HG02852 (cell line): Measurements from ENCODE around the gene ANKRD28.
A peak's percentile ranks its signal among the peaks of the same experiment; 100 is the strongest.
"Not testable (repeated sequence)": the region's sequence is repeated elsewhere in the genome, so short reads cannot be mapped to it uniquely, and the experiment has no call there.

Experiments used
- ATAC-seq: cut with Tn5 transposase; IDR thresholded peaks from one replicate; pipeline ENCODE4 v1.9.1; 2021; ENCODE audit warnings: mild to moderate bottlenecking, moderate library complexity; ENCODE audit not compliant: unreplicated experiment

ANKRD28 gene

DNA sequence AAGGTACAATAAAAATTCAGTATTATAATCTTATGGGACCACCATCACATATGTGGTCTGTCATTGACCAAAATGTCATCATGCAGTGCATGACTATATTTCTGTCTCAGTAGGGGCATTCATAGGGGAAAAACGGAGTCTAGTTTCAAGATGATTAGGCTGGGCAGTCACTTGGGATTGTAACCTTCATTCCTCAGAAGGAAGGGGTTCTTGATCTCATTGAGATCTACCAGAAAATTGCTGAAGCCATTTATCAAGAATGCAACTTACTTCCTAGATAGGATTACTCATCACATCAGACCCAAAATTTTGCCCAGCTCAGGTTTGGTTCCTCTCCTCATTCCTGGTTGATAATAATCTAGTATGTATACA lies 158.9 kb downstream of the ANKRD28 start:
- no peak for ATAC-seq

GRCh38 chr3:15638193-15638890 lies 159.4 kb downstream of the ANKRD28 start:
- no peak for ATAC-seq

DNA sequence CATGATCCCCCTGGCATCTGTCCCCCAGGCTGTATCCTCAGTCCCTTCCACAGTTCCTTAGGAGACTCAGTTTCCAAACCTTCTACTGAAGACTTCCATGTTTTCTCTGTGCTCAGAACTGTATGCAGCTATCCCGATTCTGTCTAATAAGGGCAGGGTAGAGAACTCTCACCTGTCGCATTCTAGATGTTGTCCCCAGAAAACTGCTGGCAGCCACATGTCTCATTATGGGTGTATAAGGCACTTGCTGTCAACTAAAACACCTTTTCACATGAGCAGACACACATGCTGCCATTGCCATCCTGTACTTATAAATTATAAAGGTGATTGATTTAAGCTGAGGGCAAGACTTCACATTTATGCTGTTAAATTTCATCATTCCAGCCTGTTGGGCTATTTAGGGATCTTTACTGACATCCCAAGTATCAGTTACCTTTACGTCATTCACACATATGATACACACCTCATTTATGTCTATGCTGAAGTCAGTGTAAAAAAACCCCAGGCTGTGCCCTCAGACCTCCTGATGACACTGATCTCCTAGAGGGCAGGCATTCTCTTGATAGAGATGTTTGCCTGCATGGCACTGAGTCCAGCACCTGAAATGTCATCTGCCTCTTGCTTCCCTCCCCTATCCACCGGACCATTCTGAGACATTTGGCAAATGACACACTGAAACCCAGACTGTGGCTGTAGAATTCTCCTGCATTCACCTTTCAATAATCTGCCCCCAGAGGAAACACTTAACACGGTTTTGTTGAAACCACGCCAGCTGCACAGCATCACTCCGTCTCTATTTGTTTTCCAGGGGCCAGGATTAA lies 160.4 kb downstream of the ANKRD28 start:
- no peak for ATAC-seq

DNA sequence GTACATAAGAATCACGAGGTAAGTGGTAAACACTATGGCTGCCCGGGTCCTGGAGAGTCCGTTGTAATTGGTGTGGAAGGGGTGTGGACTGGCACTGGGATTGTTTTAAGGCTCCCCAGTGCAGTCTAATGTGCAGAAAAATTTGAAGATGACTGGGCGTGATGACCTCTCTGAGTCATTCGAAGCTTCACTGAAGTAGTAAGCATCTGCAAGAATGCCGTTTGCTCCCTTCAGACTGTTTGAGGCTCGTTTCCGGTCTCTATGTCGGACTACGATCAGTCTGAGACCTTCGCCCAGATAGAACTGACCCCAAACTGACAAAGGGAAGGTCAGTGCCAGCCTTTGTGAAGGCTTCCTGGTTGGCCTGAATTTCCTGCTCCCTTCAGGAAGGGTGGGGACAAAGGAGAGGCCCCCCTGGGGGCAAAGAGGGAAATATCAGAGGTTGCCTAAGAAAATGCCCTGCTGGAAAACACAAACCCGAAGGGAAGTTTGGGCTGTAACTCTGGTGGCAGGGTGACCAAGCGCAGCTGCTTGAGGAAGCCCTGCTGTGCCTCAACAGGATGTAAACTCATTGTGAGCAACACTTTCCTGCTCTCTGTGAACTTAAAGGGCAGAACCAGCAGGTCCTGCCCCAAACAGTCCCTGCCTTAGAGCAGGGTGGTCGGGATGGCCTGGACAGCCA lies 161.6 kb downstream of the ANKRD28 start:
- ATAC-seq = peak; percentile 62

- no peak for ATAC-seq
These were observed 162.6 kb downstream of the ANKRD28 start for GRCh38 chr3:15635121-15635661.

DNA sequence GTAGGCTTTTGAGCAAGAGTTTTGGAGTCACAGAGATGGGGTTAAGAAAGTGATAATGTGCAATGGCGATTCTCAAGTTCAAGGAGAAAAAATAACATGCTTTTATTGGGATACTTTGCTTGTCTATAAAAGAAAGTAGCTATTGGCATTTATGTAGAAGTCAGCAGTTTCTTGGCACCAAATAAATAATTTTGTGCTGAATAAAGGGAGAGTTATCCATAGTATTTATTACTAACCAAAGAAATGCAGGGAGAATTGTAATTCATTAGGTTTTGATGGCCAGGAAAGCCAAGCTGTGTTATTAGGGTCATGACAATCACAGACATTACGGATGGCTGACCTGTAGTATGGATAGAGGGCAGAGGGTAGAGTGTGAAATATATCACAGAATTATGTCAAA lies 163.1 kb downstream of the ANKRD28 start:
- ATAC-seq = no peak

GRCh38 chr3:15633766-15634598 lies 163.8 kb downstream of the ANKRD28 start:
- no peak for ATAC-seq

DNA sequence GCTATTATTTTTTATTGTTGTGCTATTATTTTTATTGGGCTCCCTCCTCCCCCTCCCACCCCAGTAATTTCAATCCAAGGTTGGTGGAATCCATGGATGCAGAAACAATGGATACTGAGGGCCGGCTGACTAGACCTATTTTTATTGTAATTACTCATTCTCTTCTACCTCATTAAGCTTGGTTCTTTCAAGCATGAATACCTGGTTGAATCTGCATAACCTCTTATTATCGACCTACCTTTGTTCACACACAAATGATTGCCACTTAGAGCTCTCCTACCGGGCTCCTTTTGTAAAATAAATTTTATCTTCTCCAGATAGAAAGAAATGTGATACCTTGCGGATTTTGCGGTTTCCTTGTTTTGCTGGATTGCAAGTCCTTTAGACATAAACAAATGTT lies 164.6 kb downstream of the ANKRD28 start:
- ATAC-seq = no peak

DNA sequence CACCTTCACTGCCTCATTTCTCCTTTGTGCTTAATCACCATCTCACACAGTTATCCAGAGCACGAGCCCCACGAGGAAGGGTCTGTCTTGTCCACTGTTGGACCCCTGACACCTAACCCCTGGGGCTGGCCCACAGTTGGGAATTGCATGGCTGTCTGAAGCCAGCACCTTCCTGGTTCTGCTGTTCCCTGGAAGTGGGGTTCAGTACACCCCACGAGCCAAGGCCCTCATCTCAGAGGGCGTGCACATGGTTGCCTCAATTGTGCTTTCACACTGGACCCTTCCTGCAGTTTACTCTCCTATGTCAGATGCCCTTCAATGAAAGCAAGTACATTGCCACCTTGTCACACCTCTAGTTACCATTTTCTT lies 165.6 kb downstream of the ANKRD28 start:
- no peak for ATAC-seq

DNA sequence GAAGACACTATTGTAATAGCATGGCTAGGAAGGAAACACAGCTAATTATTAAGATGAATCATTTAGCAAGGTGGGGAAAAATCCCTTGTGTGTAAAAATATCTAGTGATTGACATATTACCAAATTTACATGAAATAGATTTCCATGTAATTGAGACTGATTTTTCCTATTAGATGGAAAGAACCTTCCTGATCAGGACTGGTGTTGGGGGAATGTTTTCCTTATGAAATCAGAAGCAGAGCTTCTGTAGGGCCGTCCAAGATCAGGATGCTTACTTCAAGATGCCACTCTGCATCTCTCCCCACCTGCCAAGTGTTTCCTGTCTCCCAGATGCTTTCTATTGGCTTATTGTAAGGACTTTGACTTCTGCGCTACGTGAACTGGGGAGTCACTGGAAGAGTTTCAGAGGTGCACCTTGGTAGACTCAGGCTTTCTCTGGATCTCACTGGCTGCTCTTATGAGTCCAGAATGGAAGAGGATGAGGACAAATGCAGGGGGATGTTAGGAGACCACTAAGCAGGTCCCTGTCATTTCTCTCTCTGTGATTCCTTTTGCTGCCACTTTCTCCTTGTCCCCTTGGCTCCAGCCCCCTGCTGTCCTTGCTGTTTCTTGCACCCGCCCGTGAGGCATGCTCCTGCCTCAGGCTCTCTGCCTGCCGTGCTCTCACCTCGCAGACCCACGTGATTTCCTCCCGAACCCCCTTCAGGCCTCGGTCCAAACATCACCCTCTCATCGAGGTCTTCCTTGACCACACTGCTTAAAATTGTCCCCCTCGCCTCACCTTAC lies 166.2 kb downstream of the ANKRD28 start:
- ATAC-seq = no peak

DNA sequence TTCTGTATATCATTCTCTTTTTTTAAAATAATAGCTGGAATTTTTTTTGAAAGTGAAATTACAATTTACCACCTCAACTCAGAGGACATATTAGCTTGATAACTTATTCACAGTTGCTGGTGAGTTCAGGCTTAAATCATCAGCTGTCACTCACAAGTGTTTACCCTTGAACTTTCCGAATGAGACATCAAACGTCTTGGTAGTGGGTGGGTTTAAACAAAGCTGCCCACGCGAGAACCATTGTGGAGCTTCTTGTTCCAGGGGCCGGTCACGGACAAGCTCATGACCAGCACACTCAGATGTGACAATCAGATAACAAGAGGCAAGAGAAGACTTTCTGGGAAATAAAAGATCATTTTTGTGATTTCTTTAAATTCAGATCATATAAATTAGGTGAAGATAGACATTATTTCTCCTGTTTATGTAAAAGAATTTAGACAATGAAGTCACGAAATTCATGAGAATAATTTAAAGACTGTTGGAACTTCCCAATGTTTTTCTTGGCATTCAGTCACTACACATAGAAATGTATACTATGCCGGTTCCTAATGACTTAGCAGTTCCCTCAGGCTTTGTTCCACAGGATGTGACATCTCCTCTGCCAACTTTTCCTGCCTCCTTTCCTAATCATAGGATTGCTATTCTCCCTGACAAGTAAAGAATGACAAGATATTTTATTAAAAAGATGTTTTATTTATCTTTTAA lies 167.0 kb downstream of the ANKRD28 start:
- ATAC-seq = peak; percentile 64

- ATAC-seq = peak; percentile 97
These were observed 167.8 kb downstream of the ANKRD28 start for GRCh38 chr3:15629860-15630597.

DNA sequence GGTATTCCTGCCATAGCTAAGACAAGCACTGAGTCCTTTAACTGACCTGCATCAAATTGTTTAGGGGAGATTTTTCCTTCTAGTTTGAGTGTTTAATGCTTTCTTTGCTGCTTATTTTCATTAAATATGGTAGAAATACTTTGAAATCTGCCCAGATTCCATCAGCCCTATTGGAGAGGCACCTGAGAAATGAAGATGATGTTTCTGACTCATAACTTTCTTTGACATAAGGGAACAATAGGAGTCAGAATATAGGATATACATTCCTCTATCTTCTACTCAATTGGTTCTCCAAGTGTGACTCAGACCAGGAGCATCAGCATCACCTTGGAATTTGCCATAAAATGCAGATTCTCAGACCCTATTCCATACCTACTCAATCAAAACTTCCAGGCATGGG lies 168.8 kb downstream of the ANKRD28 start:
- ATAC-seq = no peak

DNA sequence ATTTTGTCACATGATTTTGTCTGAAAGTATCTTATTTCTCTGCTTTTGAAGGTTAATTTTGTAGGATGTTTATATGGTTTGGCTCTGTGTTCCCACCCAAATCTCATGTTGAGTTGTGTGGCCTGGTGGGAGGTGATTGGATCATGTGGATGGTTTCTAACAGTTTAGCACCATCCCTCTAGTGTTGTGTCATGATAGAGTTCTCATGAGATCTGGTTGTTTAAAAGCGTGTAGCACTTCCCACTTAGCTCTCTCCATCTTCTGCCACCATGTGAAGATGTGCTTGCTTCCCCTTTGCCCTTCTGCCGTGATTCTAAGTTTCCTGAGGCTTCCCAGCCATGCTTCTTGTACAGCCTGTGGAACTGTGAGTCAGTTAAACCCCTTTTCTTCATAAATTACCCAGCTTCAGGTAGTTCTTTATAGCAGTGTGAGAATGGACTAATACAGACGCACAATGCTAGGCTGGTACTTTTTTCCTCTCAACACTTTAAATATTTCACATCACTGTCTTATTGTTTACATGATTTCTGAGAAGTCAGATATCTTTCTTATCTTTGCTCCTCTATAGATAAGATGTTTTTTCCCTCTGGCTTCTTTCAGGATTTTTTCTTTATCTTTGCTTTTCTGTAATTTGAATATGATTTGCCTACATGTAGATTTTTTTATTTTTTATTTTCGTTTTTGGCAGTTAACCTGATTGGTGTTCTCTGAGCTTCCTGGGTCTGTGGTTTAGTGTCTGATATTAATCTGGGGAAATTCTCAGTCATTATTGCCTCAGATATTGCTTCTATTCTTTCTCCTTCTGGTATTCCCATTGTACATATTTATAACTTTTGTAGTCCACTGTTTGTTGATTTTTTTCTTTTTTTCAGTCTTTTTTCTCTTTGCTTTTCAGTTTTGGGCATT lies 174.0 kb downstream of the ANKRD28 start:
- no peak for ATAC-seq

DNA sequence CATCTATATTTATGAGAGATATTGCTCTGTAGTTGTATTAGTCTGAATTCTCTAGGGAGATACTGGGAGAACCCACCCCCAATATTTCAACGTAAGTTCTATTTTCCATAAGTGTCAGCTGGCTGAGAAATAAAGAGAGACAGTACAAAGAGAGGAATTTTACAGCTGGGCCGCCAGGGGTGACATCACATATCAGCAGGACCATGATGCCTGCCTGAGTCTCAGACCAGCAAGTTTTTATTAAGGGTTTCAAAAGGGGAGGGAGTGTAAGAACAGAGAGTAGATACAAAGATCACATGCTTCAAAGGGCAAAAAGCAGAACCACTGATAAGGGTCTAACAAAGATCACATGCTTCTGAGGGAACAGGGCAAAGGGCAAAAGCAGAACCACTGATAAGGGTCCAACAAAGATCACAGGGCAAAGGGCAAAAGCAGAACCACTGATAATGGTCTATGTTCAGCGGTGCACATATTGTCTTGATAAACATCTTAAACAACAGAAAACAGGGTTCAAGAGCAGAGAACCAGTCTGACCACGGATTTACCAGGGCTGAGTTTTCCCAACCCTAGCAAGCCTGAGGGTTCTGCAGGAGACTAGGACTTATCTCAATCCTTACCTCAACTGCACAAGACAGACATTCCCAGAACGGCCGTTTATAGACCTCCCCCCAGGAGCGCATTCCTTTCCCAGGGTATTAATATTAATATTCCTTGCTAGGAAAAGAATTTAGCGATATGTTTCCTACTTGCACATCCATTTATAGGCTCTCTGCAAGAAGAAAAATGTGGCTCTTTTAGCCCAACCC lies 177.9 kb downstream of the ANKRD28 start:
- not testable (repeated sequence) for ATAC-seq
